ENCODE results near the gene IL27RA.

The IL27RA gene

GRCh38 chr19:13989487-13989886 is 42.1 kb upstream of the IL27RA start:
- peaks cover 7% of the 10 kb centered on the region for H3F3A ChIP-seq (ENCODE audit: low read depth)
- no peaks in the 10 kb centered on the region for H3K9me3 ChIP-seq (ENCODE audit: insufficient read depth, low read depth, low read length)
- H3K4me1 ChIP-seq (ENCODE audit: insufficient read depth, low read length, poor library complexity, severe bottlenecking), result peaks cover 54% of the 10 kb centered on the region
- no peaks in the 10 kb centered on the region for H3K27me3 ChIP-seq (ENCODE audit: insufficient read depth, low read length, poor library complexity, severe bottlenecking)
- peaks cover 13% of the 10 kb centered on the region; the same call in 1 of the 2 replicates for H3K36me3 ChIP-seq (ENCODE audit: insufficient read depth, low read length)
- TF ChIP-seq EZH2phosphoT487 (IDR thresholded peaks at IDR 0.05; ENCODE audit: borderline replicate concordance), result no peak
- no peak for TF ChIP-seq CTCF (conservative IDR thresholded peaks at IDR 0.05; ENCODE audit: low read length)
- H3K9me2 ChIP-seq (replicated peaks; ENCODE audit: low read depth, low read length), result no peaks in the 10 kb centered on the region
- no peaks in the 10 kb centered on the region for H4K20me1 ChIP-seq (ENCODE audit: insufficient read depth, low read length, poor library complexity, severe bottlenecking)
- no peak overlapping the region for H3K4me2 ChIP-seq (ENCODE audit: low read depth, low read length, poor library complexity, severe bottlenecking)
- peaks cover 9% of the 10 kb centered on the region; the same call in 1 of the 2 replicates for H3K79me2 ChIP-seq (ENCODE audit: insufficient read depth, low read length)
- no peak overlapping the region for H3K4me3 ChIP-seq (ENCODE audit: low read length, poor library complexity, severe bottlenecking)
- H3K9ac ChIP-seq (ENCODE audit: low read depth, low read length, poor library complexity, severe bottlenecking), result peak overlapping the region; percentile 33
- no peak overlapping the region for H2AFZ ChIP-seq (ENCODE audit: low read length)

GRCh38 chr19:13990085-13990484 is 41.5 kb upstream of the IL27RA start:
- Histone ChIP-seq H3K36me3 (ENCODE audit: insufficient read depth, low read length) (peaks cover 13% of the 10 kb centered on the region; the same call in 1 of the 2 replicates), H3K4me3 (ENCODE audit: low read length, poor library complexity, severe bottlenecking) (no peak overlapping the region), H3K79me2 (ENCODE audit: insufficient read depth, low read length) (peaks cover 9% of the 10 kb centered on the region; the same call in 1 of the 2 replicates), H3K4me1 (ENCODE audit: insufficient read depth, low read length, poor library complexity, severe bottlenecking) (peaks cover 48% of the 10 kb centered on the region), H2AFZ (ENCODE audit: low read length) (no peak overlapping the region), H4K20me1 (ENCODE audit: insufficient read depth, low read length, poor library complexity, severe bottlenecking) (no peaks in the 10 kb centered on the region), H3F3A (ENCODE audit: low read depth) (peaks cover 7% of the 10 kb centered on the region), H3K9me3 (ENCODE audit: insufficient read depth, low read depth, low read length) (no peaks in the 10 kb centered on the region), H3K4me2 (ENCODE audit: low read depth, low read length, poor library complexity, severe bottlenecking) (no peak overlapping the region), H3K9ac (ENCODE audit: low read depth, low read length, poor library complexity, severe bottlenecking) (peak overlapping the region; percentile 33), H3K9me2 (replicated peaks; ENCODE audit: low read depth, low read length) (no peaks in the 10 kb centered on the region), H3K27me3 (ENCODE audit: insufficient read depth, low read length, poor library complexity, severe bottlenecking) (no peaks in the 10 kb centered on the region)
- TF ChIP-seq EZH2phosphoT487 (IDR thresholded peaks at IDR 0.05; ENCODE audit: borderline replicate concordance) (no peak), CTCF (conservative IDR thresholded peaks at IDR 0.05; ENCODE audit: low read length) (no peak)

- Histone ChIP-seq H3K9me2 (replicated peaks; ENCODE audit: low read depth, low read length) (no peaks in the 10 kb centered on the region), H3K4me2 (ENCODE audit: low read depth, low read length, poor library complexity, severe bottlenecking) (no peak overlapping the region), H3K79me2 (ENCODE audit: insufficient read depth, low read length) (peaks cover 11% of the 10 kb centered on the region; the same call in 1 of the 2 replicates), H3K4me3 (ENCODE audit: low read length, poor library complexity, severe bottlenecking) (no peak overlapping the region), H3F3A (ENCODE audit: low read depth) (peaks cover 2% of the 10 kb centered on the region; the same call in 1 of the 2 replicates), H2AFZ (ENCODE audit: low read length) (no peak overlapping the region), H3K9ac (ENCODE audit: low read depth, low read length, poor library complexity, severe bottlenecking) (no peak overlapping the region), H3K9me3 (ENCODE audit: insufficient read depth, low read depth, low read length) (no peaks in the 10 kb centered on the region), H4K20me1 (ENCODE audit: insufficient read depth, low read length, poor library complexity, severe bottlenecking) (no peaks in the 10 kb centered on the region), H3K4me1 (ENCODE audit: insufficient read depth, low read length, poor library complexity, severe bottlenecking) (peaks cover 32% of the 10 kb centered on the region), H3K36me3 (ENCODE audit: insufficient read depth, low read length) (peaks cover 13% of the 10 kb centered on the region; the same call in 1 of the 2 replicates), H3K27me3 (ENCODE audit: insufficient read depth, low read length, poor library complexity, severe bottlenecking) (no peaks in the 10 kb centered on the region)
- TF ChIP-seq EZH2phosphoT487 (IDR thresholded peaks at IDR 0.05; ENCODE audit: borderline replicate concordance) (no peak), CTCF (conservative IDR thresholded peaks at IDR 0.05; ENCODE audit: low read length) (no peak)
Measured at GRCh38 chr19:13992025-13992424, 39.5 kb upstream of the IL27RA start.
